Endometrial microvascular endothelial cells (primary cell): Measurements from ENCODE around the gene SLC6A3. TPM values are rescaled to one million over a fixed set of nuclear protein-coding genes. Genes with fewer than 3 reads are reported as not detected.
"Not testable (repeated sequence)": the region's sequence is repeated elsewhere in the genome, so short reads cannot be mapped to it uniquely, and the experiment has no call there.

Source experiments
- in situ Hi-C: cut with HindIII; loops from 2 replicates; pipeline ENCODE4 v1.10.0; 2017; ENCODE audit warnings: low sequenced_read_pairs, low pct_unique_long_range_greater_than_20kb; ENCODE audit errors: inconsistent ontology term
- total RNA-seq: library from RNA; depleted of rRNA; stranded (reverse); fragments of >200 nt; gene quantifications from one replicate; pipeline ENCODE4 v1.2.3, GENCODE V29; 2015; ENCODE audit errors: inconsistent ontology term

The SLC6A3 gene
- total RNA-seq, 1 donor from 2014 or later = not detected

DNA sequence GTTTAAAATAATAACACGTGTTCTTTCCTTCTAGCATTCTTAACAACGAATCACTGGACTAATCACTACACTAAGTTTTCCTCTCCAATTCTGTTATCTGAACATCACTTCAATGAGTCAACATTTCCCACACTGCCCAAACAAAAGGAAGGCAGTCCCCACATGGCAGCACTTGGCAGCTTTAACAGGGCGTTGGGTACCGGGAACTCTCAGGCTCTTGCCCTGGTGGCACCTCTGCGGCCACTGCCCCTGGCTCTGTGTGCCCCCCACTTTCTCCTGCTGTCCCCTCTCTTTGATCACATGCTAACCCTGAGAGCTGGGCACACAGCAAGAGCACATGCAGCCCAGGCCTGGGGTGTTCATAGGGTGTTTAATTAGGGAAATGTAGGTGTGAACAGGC is 15.7 kb downstream of the SLC6A3 start:
- in situ Hi-C loops = no loop called here

DNA sequence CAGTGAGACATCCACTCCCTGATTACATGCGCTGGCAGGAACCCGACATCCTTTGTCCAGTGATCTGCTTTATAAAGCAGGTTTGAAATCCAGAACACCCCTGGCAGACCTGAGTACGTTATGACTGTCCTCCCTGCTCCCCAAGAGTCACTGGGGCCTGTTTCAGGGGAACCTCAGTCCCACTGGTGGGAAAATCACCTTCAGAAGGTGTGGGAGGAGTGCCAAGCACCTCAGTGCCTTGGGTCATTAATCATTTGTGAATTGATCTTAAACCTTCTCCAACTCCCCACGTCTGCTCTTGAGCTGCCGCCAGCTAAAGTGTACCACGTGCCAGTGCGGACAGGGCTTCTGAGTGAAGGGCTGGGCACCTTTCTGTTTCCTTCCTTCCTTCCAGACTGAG is 16.2 kb downstream of the SLC6A3 start:
- in situ Hi-C loops = no loop called here

DNA sequence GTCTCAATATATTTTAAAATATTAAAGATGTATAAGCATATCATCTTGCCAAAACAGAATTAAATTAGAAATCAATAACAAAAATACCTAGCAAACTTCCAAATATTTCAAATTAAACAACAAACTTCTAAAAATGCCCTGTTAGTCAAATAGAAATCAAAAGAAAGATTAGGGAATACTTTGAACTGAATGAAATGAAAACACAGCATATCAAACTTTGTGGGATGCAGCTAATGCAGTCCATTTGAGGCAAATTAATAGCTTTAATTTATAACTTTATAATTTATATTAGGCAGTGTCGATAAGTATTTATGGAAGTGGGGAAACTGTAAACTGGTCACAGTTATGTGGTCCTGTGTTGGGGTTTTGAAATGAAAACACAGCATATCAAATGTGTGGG is 17.1 kb downstream of the SLC6A3 start:
- in situ Hi-C loops = no loop called here

DNA sequence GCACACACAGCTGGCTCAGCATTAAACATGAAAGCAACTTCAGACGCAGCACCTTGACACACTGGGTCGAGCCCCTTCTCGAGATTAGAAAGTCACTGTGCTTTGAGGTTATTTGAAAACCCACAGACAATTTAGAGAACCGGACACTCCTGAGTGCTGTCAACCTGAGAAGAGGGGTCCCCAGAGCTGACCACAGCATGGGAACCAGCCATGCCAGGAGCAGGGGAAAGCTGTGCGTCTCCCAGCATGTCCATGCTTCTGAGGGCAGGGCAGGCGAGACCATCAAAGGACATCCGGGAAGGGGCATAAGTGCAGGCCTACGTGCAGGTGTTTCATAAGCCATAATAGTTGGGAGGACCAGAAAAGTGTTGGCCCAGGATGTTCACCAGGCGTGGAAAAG is 20.5 kb downstream of the SLC6A3 start:
- in situ Hi-C loops = no loop called here

DNA sequence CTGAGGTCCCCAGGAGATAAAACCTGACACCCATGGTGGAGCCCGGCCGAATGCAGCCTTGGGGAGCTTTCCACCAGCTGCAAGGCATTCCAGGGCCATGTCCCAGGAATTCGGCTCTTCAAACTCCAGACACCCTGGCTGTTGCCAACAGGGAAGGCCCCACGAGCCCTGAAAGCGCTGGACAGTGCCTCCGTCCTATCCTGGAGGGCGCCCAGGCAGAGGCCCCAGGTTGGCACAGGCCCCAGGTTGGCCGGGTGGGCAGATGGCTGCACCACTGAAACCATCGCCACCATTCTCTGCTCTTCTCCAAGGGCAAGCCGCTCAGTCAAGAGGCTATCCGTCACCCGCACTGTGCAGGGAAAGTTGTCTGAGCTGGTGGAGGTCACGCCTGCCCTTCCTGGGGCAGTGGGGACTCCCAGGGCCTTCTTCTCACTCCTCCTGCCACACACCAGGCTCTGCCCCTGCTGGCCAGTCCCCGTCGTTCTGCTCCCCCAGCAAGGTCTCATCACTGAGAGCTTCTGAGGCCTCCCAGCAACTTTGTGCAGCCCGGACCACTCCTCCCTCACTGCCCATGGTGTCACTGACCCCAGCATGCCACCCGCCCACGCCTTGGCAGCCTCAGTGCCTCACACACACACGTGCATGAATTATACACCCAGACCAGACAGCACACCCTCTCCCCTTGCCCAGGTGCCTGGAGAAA is 21.2 kb downstream of the SLC6A3 start:
- in situ Hi-C loops = no loop called here

DNA sequence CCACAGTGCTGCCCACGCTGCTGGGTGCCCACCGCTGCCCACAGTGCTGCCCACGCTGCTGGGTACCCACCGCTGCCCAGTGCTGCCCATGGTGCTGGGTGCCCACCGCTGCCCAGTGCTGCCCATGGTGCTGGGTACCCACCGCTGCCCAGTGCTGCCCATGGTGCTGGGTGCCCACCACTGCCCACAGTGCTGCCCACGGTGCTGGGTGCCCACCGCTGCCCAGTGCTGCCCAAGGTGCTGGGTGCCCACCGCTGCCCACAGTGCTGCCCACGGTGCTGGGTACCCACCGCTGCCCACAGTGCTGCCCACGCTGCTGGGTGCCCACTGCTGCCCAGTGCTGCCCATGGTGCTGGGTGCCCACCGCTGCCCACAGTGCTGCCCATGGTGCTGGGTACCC is 22.7 kb downstream of the SLC6A3 start:
- in situ Hi-C loops = not testable (repeated sequence)

DNA sequence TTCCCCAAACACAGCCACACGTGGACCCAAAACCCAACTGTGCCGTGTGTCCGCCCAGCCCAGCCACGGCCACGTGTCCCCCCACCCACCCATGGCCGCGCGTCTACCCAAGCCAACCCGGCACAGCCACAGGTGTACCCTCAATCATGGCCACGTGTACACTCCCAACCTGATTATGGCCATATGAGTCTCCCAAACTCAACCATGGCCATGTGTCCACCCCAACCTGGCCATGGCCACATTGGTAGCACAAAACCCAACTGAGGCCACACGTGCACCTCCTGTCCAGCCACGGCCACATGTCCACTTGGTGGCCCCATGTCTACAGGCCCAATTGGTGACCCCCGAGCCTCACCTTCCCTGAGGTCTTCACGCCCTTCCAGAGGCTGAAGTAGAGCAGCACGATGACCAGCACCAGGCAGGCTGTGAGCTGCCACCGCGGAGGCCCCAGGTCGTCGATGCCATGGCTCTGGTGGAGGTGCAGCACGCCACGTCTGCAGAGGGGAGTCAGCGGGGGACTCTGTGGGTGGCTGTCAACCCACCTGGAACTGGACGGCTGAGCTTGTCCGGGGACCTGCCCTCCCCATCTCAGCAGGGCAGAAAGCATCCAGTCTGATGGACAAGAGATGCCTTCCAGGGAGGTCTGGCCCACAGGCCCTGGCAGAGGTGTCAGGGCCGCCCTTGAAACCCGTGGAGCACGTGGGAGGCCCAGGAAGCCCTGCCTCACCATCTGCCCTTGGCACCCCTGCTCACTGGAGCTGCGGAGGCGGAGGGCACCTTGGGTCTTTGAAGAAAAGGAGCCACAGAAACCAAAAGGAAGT is 23.5 kb downstream of the SLC6A3 start:
- in situ Hi-C loops = no loop called here

DNA sequence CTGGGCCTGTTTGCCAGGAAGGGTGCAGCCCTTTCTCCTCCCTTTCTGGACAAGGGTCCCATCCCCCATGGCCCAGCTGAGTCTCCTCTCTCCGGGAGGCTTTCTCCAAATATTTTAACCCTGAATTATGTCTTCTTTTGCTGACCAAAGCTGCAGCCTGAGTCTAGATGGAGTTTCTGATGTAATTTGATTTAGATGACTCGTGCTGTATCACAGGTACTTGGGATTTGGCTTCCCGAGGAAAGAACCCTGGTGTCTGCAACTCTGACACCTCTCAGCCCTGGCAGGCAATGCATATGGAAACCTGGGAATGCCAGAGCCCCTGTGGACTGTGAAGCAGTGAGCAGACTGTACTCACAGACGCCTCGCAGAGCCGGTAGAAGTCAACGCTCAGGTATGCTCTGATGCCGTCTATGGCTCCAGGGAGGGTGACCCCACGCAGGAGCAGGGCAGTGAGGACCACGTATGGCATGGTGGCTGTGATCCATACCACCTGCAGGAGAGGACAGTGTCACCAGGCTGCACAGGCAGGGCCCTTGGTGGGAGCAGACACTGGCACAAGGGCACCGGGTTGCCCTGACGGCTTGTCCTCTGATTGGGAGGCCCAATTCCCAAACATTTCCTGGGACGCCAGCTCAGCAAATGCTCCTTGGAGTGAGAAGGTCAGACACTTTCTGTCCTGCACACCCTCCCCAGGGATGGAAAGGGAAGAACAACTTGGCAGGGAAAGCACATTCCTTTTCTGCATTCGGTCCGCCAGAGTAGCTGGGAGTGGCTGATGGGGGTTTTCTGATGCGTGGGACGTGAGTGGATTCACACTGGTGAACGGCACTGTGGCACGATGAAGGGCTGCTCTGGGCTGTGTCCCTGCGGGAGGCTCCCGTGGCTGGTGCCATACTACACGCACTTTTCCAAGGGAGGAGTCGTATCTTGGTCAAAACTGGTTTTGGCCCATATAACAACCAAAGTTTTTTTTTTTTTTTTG is 24.7 kb downstream of the SLC6A3 start:
- in situ Hi-C loops = no loop called here

DNA sequence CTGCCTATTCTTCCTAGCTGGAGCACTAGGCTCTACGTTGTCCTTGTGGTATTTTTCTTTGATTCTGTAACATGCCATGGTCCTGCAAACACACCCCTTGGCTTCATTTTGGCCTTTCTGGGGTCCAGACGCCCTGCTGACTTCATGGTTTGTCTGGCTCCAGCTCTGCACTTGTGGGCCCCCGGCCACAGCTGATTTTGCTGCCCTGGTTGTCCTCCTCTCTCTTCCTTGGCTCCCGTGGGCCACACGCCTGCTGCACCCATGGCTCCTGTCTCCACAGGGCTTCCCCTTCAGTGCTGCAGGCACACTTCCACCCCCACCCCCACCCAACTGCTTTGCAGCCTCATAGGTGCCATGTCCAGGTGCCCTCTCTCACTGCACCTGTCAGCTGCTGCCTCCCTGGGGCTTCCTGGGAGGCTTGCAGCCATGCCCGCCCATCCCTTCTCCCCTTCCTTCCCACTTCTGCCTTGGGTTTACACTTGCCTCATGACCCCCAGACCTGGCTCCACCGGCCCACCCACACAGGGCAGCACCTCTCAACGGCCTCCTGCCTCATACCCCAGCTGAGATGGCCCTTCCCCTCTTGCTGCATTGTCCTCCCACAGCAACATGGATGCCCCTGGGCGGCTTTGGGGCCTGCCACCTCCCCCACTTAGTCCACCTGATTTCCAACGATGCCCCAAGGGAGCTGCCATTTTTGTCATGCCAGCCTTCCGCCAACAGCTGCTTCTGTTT is 25.6 kb downstream of the SLC6A3 start:
- in situ Hi-C loops = no loop called here

DNA sequence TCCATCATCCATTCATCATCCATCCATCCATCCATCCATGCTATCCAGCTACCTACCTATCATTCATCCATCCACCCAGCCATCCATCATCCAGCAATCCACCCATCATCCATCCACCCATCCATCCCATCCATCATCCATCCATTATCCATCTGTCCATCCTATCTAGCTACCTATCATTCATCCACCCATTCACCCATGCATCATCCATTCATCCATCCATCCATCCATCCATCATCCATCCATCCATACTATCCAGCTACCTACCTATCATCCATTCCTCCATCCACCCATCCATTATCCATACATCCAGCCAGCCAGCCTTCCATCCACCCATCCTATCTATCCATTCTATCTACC is 26.3 kb downstream of the SLC6A3 start:
- in situ Hi-C loops = no loop called here

DNA sequence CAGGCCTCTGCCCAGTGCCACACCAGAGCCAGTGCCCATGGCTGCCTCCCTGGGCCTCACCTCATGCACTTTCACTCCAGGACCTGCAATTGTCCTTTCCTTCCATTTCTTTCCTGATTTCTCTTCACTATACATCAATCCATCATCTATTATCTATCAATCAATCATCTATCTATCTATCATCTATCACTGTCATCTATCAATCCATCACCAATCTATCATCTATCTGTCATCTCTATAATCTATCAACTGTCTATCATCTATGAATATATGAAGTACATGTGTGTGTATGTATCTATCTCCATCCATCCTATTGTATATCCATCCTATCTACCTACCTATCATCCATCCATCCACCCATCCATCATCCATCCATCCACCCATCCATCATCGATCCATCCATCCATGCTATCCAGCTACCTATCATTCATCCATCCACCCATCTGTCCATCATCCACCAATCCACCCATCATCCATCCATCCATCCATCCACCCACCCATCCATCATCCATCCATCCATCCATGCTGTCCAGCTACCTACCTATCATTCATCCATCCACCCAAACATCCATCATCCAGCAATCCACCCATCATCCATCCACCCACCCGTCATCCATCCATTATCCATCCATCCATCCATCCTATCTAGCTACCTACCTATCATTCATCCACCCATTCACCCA is 26.9 kb downstream of the SLC6A3 start:
- in situ Hi-C loops = no loop called here

DNA sequence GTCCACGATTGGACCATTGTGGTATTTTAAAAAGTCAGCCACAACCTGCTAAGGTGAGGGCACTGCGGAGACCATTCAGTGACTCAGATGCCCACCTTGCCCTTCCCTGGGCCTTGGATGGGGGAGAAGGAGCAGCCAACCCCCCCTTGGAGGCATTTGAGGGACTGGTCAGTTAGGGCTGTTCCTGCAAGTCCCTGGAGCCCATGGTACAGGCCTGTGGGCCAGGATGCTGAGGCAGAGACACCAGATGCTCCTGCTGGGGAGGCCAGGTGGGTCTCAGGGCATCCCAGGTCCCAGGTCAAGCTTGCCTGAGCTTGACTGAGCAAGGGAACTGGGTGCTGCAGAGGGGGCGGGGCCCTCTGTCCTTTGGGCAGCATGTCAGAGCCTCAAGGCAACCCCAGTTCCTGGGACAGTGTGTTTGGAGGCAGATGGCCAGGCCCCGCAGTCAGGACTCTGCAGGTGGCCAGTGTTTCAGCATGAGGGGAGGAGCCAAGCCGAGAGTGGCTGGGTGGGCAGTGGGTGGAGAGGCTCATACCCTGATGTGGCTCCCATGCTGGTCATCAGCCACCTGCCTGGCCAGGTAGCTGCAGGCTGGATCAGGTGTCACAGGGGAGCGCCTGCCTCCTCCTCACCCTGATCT is 27.5 kb downstream of the SLC6A3 start:
- in situ Hi-C loops = no loop called here

DNA sequence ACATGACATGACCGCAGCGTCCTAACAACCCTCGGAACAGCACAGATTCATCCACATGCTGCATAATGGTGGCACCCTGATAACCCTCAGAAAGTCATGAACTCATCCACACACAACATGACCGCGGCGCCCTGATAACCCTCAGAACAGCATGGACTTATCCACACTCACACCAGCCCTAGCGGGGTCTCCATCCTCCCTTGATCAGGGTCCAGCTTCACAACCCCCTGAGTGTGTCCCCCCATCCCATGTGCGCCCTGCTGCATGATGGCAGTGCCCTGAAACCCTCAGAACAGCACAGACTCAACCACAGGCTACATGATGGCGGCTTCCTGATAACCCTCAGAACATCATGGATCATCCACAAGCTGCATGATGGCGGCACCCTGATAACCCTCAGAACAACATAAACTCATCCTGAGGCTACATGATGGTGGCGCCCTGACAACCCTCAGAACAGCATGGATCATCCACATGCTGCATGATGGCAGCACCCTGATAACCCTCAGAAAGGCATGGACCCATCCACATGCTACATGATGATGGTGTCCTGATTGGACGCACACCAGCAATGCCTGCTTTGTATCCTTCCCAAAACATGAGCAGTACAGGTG is 28.3 kb downstream of the SLC6A3 start:
- in situ Hi-C loops = no loop called here

DNA sequence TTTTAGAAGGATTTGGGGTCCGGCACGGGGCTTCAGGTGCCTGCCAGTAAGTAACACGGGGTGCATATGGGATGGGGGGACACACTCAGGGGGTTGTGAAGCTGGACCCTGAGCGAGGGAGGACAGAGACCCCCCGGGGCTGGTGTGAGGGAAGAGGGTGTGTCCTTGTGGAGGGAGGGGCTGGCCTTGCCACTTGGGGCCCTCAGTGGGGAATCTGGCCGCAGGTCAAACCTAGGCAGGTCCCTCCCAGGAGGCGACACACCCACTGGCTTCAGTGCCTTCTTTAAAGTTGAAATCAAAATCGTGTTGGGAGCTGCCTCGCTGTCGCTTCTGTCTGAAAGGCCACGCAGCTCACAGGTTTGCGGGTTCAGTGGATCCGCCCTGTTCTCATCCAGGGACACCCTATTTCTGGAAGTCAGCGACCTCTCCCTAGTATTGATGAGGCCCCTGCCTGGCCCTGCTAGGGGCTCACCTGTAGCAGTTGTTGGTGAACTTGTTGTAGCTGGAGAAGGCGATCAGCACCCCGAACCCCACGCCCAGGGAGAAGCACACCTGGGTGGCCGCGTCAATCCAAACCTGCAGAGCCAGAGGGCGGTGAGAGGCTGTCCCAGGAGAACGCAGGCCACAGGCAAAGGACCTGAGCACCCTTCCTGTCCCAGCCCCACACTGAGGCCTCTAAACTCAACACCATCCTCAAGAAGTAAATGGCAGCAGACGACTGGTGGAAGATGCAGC is 29.4 kb downstream of the SLC6A3 start:
- in situ Hi-C loops = no loop called here

DNA sequence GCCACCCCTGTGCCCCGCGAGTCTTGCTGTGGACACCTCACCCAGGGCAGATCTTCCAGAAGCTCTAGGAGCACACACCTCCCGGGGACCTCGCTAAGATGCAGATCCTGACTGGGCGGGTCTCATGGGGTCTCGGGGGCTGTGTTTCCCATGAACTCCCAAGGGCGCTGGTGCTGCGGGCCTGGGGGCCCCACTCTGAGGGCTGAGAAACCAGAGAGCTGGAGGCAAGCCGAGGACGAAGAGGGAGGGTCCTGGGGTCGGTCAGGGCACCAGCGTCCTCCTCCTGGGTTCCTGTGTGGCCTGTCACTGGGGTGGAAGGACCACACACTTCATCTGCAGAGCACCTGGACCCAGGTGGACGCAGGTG is 30.2 kb downstream of the SLC6A3 start:
- in situ Hi-C loops = no loop called here

DNA sequence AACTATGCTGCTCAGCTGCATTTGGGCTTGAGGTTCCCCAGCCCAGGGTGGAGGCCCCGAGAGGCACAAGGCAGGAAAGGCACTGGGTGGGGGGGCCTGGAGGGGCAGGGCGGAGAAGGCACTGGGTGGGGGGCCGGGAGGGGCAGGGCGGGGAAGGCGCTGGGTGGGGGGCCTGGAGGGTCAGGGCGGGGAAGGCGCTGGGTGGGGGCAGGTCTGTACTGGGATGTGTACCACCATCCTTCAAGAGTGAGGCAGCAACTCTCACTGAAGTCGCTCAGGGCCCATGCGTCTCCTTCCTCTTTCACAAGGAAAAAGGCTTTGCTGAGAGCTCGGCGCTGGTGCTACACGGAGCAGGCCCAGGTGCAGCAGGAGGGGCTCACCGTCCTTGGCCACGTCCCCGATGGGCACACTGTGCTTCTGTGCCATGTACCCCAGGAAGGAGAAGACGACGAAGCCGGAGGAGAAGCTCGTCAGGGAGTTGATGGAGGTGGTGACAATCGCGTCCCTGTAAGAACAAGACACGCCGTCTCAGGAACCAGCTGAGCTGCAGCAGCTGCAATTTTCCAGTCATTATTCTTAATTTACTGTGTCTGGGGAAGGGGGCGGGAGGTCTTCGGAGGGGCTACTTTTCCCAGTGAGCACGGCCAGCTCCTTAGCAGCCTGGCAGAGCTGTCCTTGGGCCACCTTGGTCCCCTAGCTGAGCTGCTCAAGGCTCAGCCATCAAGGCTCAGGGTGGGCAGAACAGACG is 30.8 kb downstream of the SLC6A3 start:
- in situ Hi-C loops = no loop called here
